DND-41 (cell line): ENCODE measurements around the gene GSG1L.

Experiments used
- EZH2 ChIP-seq: IDR thresholded peaks from 3 replicates; pipeline ENCODE4 v1.6.1; 2012; ENCODE audit warnings: borderline replicate concordance, low read depth, mild to moderate bottlenecking, moderate library complexity, low read length, inconsistent platforms; ENCODE audit not compliant: severe bottlenecking
- TF ChIP-seq, protein P1 (sequence below): IDR thresholded peaks from 2 replicates; pipeline ENCODE4 v1.5.1; 2012; ENCODE audit warnings: borderline replicate concordance, low read length, moderate library complexity, mild to moderate bottlenecking; ENCODE audit not compliant: poor library complexity, severe bottlenecking; ENCODE audit errors: extremely low read depth

DNA sequence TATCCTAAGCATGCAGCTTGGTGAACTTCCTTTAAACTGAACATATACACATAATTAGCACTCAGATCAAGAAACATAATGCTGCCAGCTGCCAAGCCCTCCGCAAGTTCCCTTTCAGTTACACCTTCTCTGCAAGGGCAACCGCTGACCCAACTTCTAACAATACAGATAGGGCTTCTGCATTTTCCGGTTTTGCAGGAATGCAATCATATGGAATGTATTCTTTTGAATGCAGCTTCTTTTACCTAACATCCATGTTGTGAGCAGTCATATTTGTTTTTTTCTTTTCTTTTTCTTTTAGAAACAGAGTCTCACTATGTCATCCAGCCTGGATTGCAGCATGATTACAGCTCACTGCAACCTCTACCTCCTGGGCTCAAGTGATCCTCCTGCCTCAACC, 110.7 kb downstream of the GSG1L start:
- TF ChIP-seq, protein P1, sequence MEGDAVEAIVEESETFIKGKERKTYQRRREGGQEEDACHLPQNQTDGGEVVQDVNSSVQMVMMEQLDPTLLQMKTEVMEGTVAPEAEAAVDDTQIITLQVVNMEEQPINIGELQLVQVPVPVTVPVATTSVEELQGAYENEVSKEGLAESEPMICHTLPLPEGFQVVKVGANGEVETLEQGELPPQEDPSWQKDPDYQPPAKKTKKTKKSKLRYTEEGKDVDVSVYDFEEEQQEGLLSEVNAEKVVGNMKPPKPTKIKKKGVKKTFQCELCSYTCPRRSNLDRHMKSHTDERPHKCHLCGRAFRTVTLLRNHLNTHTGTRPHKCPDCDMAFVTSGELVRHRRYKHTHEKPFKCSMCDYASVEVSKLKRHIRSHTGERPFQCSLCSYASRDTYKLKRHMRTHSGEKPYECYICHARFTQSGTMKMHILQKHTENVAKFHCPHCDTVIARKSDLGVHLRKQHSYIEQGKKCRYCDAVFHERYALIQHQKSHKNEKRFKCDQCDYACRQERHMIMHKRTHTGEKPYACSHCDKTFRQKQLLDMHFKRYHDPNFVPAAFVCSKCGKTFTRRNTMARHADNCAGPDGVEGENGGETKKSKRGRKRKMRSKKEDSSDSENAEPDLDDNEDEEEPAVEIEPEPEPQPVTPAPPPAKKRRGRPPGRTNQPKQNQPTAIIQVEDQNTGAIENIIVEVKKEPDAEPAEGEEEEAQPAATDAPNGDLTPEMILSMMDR, result no peak
- TF ChIP-seq EZH2, result no peak
